Jurkat, Clone E6-1 (cell line): ENCODE data around the gene DMRTB1.
A peak's percentile ranks its signal among the peaks of the same experiment; 100 is the strongest.

Source experiments
- DNase-seq: peaks from one replicate; pipeline ENCODE4 v3.0.0-alpha.2; 2011; ENCODE audit warnings: low read depth, low spot score
- H3K4me3 ChIP-seq: 2 replicates; pipeline ENCODE4 v1.5.1; 2011; ENCODE audit warnings: mild to moderate bottlenecking, low read length, control low read depth, moderate library complexity

Gene DMRTB1

DNA sequence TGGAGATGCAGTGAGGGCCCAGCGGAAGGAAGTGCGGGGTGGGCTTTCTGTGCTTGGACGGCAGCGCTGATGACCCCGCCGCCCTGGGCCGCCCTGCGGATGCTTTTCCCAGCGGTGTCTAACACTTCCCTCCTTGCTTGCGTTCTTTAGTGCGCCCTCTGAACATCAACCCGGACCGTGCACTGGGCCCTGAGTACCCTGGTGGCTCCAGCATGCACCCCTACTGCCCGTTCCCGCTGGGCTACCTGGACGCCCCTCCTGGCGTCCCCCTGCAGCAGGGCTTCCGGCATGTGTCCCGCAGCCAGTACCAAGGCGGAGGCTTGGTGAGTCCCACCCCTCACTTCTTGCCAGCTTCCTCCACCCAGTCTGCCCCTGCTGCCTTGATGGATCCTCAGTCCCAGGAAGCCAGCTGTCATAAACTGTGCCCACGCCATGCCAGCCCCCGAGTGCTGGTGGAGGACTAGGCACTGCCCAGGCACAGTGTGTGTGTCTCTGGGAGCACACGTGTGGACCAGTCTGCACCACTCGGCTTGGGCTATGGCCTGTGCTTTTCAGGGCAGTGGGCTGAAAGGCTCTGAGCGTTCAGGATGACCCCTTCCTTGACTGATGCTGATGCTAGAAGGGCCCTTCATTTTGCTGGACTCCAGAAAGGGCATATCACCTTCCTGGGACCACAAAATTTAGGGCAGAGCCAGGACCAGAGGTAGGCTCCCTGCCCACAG lies 2.3 kb downstream of the DMRTB1 start:
- no peak overlapping the region for H3K4me3 ChIP-seq
- DNase-seq: no peak

- H3K4me3 ChIP-seq: no peak overlapping the region
- no peak for DNase-seq
Observed at GRCh38 chr1:53462193-53462592, 3.0 kb downstream of the DMRTB1 start.

DNA sequence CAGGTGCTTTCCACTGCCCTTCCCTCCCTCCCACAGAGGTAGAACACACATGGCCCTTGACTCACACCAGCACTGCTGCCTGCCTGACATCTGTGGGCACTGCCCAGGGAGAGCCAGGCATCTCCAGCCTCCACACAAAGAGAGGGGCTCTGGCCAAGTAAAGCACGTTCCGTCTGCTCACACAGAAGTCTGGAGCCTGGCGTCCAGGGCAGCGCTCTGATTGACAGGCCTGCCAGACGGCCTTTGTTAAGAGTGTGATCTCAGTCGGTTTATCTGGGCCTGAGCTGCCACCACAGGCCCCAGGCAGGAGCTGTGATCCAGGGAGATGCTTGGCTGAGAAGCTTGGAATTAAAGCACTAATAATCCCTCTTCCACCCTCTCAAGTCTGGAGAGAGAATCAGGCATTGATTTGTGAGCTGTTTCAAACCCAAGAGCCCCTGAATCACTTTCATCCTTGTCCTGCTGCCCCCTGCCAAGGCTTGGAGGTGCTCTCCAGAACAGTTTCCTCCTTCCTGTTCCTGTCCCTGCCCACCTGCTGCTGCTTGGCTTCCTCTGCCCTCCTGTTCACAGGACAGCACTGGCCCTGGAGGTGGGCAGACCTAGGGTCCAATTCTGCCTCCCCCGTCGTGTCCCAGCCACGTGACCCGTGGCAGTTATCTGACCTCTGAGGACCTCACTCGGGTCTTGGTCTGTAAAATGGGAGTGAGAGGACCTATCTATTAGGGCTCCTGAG lies 3.7 kb downstream of the DMRTB1 start:
- no peak overlapping the region for H3K4me3 ChIP-seq
- DNase-seq: no peak

DNA sequence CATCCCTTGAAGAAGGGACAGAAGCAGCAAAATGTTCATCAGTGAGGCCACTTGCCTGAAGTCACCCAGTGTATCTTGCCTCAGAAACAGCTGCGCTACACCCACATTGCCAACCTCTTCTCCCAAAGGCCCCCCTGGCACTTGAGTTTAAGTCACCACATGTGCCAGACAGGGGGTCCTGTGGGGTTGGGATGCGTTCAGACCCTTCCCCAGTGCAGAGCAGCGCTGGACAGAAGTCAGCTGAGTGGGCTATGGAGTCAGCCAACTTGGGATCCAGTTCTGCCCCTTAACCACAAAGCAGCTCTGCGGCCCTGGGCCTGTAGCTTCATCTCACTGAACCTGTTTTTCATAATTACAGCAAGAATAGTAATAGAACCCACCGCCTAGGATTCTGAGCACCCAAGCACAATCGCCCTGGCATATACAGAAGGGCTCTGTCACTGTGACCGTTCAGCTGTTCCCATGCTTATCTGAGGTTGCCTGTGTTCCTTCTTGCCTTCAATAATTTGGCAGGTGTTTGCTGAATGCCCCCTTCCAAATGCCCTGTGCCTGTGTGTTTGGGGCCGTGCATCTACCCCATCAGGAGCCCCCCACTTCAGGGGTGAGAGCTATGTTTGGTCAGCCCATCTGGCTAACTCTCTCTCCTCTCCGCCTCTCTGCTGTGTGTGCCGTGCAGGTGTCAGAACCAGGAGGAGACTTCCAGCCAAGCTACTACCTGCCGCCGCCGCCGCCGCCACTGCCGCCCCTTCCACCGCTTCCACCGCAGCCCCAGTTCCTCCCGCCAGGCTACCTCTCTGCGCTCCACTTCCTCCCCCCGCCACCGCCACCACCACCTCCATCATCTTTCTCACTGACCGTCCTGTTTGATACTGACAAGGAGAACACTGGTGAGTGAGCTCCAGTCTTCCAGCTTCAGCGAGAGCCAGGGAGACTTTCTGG lies 5.0 kb downstream of the DMRTB1 start:
- DNase-seq: no peak

GRCh38 chr1:53465023-53465957 lies 6.1 kb downstream of the DMRTB1 start:
- no peak overlapping the region for H3K4me3 ChIP-seq
- DNase-seq: peak; percentile 36

More for the DNA sequence above, 5.0 kb downstream of the DMRTB1 start:
- no peak overlapping the region for H3K4me3 ChIP-seq

DNA sequence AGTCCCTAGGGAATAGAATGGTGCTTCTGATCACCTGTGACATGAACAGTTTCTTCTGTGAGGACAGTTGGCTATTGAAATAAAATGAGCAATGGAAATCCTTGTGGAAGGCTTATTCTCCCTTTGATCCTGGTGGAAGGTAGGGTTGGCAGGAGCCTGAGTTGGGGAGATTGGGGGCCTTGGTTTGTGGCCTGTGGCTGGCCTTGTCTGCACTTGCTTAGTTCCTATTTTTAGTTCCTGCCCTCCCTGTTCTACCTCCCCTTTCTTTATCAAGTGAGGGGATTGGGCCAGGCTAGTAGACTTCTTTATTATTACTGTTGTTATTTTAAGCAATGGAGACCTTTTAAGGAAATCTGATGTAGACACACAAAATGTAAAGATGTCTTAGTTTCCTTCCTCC lies 8.2 kb downstream of the DMRTB1 start:
- no peak for DNase-seq
- no peak overlapping the region for H3K4me3 ChIP-seq

GRCh38 chr1:53468374-53468773 lies 9.2 kb downstream of the DMRTB1 start:
- DNase-seq: no peak
- no peak overlapping the region for H3K4me3 ChIP-seq

- DNase-seq: no peak
- no peak overlapping the region for H3K4me3 ChIP-seq
Observed at GRCh38 chr1:53469373-53469772, 10.2 kb downstream of the DMRTB1 start.

DNA sequence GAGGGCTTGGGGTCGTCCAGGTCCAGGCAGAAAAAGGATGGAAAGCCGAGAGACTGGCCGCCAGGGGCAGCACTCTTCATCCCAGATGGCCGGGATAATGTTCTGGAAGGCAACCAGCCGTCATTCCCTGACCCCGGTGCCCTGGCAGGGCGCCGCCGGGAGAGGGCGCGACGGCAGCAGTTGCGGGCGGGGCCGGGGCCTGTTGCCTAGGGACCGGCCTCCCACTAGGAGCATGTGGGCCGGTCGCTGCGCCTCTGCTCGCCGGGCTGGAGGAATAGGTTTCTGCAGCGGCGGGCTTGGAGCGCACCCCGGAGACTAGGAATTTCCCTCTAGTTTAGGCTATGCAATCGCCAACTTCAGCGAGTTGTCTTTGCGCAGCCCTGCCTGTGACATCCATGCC lies 11.0 kb downstream of the DMRTB1 start:
- DNase-seq: no peak
- H3K4me3 ChIP-seq: no peak overlapping the region

- no peak for DNase-seq
- H3K4me3 ChIP-seq: no peak overlapping the region
Observed at GRCh38 chr1:53470584-53470983, 11.4 kb downstream of the DMRTB1 start.

DNA sequence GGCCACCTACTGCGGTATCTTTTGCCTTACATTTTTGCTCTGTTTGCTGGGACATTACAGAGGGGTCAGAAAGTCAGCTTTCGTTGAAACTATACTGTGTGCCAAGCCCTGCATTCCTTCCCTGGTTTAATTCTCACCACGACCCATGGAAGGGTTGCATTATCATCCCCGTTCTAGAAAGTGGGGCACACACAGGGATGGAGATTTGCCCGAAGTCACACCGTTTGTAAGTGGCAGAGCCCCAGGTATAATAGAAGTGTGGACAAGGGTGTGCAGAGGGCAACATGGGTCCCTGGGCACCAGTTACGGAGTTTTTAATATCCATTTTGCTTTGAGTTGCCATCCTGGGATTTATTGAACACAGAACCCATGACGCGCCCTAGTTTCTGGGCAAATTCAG lies 11.8 kb downstream of the DMRTB1 start:
- no peak for DNase-seq
- no peak overlapping the region for H3K4me3 ChIP-seq

DNA sequence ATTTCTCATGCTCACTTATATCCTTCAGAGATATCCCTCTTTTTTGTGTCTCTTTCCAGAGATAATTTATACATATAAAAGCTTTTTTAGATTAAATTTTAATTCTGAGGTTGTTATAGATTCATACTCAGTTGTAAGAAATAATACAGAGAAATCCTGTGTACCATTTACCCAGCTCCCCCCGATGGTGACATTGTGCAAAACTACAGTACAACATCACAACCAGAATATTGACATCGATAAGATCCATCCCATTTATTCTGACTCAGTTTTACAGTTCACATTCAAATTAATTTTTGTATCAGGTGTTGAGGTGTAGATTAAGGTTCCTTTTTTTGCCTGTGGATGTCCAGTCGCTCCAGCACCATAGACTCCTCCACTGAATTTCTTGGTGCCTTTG lies 14.3 kb downstream of the DMRTB1 start:
- DNase-seq: no peak

GRCh38 chr1:53475664-53476063 lies 16.5 kb downstream of the DMRTB1 start:
- no peak for DNase-seq
- H3K4me3 ChIP-seq: no peak overlapping the region

More for the DNA sequence above, 14.3 kb downstream of the DMRTB1 start:
- no peak overlapping the region for H3K4me3 ChIP-seq

GRCh38 chr1:53476579-53476978 lies 17.4 kb downstream of the DMRTB1 start:
- DNase-seq: no peak
- H3K4me3 ChIP-seq: no peak overlapping the region

GRCh38 chr1:53477651-53478501 lies 18.7 kb downstream of the DMRTB1 start:
- no peak for DNase-seq
- no peak overlapping the region for H3K4me3 ChIP-seq

DNA sequence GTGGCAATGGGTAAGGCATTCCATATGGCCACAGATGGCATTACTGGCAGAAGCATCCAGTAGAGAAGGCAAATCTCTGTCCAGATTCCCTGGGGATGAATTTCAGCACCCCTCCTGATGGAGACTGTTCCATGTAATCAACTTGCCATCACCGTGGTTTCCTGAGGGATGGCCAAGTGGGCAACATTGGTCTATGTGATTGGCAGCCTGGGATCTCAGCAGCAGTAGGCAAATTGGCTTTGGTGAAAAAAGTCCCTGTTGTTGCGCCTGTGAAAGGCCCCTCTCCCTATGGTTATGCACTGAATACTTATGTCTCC lies 19.3 kb downstream of the DMRTB1 start:
- no peak overlapping the region for H3K4me3 ChIP-seq
- DNase-seq: no peak

- no peak for DNase-seq
- no peak overlapping the region for H3K4me3 ChIP-seq
Observed at GRCh38 chr1:53480678-53481077, 21.5 kb downstream of the DMRTB1 start.

DNA sequence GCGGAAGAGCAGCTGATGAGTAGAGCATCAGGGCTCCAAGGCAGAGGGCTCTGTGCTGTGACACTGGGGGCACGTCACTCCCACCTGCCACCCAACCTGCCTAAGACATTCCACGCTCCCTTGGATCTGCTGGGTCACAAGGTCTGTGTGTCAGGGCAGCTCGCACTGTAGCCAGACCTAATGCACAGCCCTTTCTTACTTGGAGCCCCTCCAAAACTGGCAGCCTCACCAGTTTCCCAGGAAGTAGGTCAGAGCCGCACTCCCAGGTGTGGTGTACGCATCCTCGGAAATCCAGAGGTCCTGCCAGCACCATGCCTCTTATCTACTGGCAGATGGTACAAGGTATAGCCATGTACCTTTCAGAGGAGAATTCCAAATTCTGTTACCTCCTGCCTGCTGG lies 22.3 kb downstream of the DMRTB1 start:
- H3K4me3 ChIP-seq: no peak overlapping the region
- DNase-seq: no peak
